NCI-H1105 treated with DMSO at 0.1 percent for 48 hours (cell line): ENCODE results near the gene P2RX3.
"Not testable (repeated sequence)": the region's sequence is repeated elsewhere in the genome, so short reads cannot be mapped to it uniquely, and the experiment has no call there.

ENCODE experiments used
- DNase-seq: peaks from one replicate; lab custom pipeline; 2025; lab: John Stamatoyannopoulos, UW

The P2RX3 gene

DNA sequence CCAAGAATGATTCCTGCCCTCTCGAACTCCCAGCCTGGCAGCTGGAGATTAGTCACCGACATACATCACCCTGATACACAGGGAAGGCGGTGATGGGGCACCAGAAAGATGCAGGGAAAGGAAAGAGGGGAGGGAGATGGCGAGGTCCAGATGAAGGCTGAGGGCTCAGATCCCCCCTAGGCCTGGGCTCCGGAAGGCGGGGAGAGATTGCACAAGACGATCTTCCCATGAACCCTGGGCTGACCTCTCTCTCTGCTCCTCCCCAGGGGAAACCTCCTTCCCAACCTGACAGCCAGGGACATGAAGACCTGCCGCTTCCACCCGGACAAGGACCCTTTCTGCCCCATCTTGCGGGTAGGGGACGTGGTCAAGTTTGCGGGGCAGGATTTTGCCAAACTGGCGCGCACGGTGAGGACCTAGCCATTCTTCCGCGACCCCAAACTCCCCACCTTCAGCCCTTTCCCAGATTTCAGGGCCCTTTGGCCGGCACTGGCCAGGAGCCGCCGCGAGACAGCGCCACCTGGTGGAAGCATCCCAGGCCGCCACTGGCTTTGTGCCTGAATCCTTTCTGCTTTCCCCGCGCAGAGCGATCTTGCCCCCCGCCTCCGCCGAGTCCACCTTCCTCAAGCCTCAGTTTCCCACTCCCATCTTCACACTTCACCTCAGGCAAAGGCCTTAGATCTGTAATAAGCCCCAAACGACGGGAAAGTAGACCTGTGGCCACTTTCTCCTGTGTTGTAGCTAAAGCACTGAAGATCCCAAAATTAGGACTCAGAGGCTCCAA is 11.5 kb downstream of the P2RX3 start:
- DNase-seq: peak; percentile 23

DNA sequence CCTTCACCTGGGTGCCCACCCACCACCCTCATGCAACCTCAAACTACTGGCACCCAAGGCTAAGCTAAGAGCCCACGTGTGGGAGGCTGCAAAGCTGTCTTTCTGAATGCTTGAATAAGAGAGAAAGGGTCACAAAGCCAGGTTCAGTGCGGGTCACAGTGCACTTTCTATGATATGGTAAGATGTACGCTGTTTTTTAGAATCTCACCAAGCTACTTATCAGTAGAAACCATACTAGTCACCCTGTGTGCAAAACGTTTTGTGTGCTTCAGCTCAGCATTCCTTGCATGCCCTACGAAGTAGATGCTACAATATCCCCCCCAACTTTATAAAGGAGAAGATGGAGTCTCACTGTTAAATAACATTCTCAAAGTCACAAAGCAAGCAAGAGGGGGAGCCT is 14.9 kb downstream of the P2RX3 start:
- no peak for DNase-seq

DNA sequence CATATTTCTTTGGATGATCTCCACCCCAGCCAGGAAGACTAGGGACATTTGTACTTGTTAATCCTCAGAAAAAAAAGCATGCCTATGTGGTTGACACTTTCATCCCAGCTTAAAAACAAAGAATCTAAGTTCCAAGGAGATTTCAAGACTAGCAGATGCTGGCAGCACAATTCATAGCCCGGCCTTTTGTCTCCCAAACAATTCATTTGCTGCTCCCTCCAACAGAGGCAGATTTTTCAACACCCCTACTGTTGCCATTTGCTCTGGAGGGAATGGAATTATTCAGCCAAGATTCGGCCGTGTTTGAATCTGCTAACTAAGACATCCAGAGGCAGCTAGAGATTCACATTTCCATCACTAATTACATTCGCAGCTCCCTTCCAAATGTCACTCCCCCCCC is 15.3 kb downstream of the P2RX3 start:
- DNase-seq: no peak

DNA sequence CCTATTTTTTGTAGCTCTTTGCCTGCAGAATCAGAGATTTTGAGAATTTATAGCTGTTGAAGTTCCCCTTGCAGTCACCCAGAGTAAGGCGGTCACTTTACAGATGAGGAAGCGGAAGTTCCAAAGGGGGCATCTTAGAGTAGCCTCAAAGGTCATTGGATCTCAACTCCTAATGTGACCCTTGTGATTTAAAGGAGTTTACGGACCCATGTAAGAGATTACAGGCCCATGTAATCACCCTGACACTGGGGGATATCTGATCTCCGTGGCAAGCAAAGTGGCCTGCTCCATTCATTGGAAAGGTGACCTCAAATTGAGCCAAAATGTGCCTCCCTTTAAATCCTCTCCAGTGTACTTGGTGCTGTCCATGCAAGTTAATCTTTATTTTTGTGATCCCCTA is 15.7 kb downstream of the P2RX3 start:
- no peak for DNase-seq

DNA sequence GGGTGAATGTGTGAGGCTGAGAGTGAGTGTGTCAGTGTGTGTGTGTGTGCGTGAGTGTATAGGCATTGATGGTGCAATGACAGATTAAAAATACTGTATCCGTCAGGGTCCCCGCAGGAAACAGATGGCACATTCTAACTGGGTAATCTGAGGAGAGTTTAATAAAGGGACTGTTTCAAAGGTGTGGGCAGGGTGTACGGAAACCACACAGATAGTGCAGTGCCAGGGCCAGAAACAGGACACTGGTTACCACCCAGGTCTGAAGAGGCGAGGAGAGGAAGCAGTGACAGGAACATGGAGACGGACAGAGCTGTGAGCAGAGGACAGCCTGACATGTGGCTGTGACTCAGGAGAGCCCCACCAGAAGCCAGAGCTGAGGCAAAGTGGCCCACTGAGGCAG is 16.5 kb downstream of the P2RX3 start:
- DNase-seq: no peak

DNA sequence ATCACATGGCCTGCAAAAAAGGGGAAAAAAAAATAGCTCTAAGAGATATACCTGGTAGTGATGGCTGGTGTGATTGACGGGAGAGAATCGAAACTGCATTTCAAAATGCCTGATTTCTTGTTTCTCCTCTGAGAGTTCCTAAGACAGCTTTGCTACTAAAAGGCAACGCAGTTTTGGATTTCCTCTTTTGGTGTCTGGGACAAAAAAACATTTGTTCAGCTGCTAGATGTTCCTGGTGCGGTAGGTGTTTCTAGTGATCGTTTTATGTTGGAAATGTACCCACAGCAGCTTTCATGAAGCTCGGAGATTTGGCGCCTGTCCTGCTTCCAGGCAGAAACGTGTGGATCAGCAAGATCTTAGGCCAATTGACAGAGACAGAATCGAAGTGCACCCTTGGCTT is 18.1 kb downstream of the P2RX3 start:
- no peak for DNase-seq

DNA sequence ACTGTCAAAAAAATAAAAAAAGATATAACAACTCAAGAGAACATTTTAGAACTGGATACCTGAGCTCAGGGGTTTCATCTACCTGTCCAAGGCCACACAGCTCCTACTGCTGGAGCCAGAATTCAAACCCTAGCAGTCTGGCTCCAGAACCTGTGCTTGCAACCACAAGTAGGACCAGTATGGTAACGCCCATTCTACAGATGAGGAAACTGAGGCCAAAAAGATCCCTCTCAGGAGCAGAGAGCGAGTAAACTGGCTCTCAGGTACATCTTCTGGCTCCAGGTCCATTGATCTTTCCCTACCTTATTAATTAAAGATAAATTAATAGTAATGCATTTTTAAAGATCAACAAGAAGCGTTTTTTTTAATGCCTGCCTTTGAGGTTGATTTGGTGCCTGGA is 19.2 kb downstream of the P2RX3 start:
- DNase-seq: no peak

DNA sequence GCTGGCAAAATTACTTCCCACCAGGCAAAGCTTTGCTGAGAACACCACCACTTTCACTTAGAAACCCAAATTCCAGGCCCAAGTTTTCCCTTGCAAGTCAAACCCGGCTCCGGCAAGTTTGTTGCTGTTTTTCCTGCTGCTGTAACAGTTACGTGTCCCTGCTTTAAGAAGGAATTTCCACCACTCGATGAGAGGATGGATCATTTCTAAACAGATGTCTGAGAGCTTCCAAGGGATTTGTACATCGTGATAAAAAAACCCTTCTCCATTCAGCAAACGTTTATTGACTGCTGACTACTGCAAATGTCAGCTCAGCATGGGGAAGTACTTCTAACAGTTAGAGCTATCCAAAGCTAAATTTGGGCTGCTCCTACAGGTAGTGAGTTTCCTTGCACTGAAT is 19.7 kb downstream of the P2RX3 start:
- DNase-seq: no peak

DNA sequence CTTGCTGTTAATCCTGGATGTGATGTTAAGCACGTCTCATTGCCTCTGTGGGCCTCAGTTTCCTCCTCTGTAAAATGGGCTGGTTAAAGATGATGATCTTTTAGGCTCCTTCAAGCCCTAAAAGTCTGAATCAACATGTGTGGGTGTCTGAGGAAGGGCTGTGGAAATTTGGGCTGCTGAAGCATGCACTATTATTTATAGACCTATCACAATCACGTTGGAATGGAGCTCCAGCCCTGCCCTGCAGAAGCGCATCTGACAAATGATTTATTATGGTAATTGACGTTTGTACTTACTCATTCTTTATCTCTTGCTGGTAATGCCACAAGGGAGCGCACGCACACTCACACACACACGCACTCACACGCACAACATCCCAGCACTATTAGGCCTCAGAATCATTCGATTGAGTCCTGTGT is 20.4 kb downstream of the P2RX3 start:
- DNase-seq: no peak

DNA sequence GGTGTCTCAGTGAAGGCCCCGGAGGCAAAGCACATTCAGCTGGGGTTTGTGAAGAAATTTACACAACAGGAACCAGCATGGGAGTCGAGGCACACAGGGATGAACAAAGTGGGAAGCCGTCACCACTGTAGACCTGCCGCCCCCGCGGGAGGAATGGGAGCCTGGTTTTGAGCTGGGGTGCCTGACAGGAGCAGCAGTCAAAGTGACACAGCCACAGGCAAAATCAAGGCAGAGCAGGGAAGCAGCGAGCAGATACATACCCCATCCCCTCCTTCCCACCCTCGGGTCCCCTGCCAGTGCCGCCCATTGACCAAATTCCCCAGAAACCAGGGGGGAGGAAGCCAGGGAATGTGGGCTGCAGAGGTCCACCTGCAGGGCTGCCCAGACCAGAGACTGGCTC is 20.8 kb downstream of the P2RX3 start:
- no peak for DNase-seq

DNA sequence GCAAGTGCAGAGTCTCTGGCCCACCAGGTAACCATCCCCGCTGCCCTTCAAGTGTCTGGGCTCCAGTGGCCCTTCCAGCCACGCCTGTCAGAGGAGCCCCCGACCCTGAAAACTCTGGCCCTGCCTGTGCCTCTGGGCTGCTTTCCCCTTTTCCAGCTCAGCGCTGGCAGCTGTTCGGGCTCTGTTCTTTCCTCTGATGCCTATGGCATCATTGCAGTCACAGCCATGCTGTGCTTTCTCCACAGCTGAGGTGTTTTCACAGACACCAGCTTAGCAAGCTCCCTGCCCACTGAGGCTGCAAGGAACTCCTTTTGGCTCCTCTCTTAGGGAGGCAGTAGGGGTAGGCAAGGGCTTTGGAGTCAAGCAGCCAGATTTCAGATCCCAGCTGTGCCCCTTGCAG is 21.2 kb downstream of the P2RX3 start:
- no peak for DNase-seq

DNA sequence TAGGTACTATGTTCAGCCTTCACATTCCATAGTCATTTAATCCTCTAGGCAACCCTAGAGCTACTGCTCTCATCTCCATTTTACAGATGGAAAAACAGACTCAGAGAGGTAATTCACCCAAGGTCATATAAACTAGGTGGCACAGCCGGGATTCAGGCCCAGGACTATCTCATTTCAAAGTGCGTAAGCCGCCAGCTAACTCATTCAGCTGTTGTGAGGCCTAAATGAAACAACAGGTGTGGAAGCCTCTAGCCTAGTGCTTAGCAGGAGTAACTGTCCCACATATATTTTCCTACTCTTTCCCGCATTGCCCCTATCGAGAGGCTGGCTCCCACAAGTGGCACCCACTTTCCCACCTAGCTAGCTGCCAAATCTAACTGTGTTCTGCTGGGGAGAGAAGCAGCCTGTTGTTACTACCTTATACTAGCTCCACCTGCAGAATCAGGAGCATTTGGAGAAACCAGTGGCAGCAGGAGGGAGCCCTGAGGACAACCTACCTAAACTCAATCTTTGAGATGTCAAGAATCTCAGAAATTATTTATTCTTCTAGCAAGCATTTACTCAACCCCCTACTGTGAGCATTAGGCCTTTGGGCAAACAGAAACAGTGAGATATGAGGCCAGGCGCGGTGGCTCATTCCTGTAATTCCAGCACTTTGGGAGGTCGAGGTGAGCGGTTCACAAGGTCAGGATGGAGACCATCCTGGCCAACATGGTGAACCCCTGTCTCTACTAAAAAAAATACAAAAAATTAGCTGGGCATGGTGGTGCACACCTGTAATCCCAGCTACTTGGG is 21.9 kb downstream of the P2RX3 start:
- DNase-seq: no peak

DNA sequence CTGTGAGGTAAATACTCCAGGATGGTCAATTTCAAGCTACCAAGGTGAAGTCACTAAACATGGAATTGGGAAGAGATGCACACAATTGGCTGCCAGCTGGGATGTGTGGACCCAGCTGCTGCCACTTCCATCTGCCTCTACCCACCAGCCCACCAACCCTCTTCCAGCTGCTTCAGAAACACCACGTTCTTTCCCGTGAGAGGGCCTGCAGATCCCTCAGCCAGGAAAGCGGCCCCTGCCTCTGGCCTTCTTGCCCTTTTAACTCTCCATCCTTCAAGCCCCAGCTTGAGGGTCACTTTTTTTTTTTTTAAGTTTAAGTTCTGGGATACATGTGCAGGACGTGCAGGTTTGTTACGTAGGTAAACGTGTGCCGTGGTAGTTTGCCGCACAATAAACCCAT is 22.8 kb downstream of the P2RX3 start:
- no peak for DNase-seq

DNA sequence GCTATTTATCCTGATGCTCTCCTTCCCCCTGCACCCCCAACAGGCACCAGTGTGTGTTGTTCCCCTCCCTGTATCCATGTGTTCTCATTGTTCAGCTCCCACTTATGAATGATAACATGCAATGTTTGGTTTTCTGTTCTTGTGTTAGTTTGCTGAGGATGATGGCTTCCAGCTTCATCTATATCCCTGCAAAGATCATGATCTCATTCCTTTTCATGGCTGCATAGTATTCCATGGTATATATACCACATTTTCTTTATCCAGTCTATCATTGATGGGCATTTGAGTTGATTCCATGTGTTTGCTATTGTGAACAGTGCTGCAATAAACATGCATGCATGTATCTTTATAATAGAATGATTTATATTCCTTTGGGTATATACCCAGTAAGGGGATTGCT is 23.3 kb downstream of the P2RX3 start:
- not testable (repeated sequence) for DNase-seq

DNA sequence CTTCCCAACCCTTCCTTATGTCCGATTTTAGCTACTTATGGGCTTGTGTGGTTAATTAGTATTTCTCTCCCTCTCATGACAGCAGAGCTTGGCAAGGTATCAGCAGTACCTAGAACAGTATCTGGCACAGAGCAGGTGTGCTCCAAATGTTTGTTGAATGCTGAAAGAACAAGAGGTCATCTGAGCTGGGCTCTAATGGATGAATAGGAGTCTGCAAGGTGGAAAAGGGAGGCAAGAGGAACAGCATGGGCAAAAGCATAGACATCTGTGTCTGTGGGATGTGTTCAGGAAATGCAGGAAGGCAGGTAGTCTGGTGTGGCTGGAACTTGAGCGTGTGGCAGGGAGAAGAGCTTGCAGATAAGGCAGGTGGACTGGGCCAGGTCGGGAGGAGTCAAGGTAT is 23.8 kb downstream of the P2RX3 start:
- no peak for DNase-seq

DNA sequence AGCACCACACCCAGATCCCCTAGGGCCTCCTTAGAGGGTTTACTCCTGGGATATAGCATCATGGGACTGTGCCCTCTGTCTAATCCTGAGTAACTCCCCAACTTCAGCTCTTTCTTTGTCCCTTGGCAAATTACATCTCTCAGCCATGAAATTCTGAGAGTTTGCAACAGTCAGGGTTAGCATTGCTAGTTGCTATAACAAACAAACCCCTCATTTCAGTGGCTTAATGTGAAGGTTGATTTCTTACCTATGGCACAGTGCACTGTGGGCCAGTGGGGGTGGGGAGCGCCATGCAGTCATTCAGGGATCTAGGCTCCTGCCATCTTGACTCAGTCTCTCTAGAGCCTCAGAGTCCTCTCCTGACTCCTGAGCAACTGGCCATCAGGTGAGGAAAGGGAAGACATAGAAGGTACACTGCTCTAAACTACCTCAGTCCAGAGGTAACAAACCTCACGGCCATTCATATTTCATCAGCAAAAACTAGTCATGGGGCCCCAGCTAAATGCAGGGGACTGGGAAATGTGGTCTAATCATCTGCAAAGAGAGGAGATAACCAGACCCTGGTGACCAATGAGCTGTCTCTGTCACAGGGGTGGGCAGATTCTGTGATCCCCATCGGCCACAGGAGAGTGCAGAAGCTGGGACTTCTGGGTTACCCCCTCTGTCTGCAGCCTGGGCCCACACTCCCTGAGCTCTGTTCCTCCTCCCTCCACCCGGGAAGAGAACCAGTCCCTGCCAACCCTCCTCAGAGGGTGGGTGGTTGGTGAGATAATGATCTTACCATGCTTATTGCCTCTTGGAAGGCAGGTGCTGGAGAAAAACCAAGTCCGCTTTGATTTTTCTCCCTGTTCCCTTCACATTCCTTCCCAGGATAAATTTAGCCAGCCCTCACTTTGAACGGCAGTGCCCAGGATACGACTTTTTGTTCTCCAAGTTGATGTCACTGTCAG is 25.3 kb downstream of the P2RX3 start:
- no peak for DNase-seq

DNA sequence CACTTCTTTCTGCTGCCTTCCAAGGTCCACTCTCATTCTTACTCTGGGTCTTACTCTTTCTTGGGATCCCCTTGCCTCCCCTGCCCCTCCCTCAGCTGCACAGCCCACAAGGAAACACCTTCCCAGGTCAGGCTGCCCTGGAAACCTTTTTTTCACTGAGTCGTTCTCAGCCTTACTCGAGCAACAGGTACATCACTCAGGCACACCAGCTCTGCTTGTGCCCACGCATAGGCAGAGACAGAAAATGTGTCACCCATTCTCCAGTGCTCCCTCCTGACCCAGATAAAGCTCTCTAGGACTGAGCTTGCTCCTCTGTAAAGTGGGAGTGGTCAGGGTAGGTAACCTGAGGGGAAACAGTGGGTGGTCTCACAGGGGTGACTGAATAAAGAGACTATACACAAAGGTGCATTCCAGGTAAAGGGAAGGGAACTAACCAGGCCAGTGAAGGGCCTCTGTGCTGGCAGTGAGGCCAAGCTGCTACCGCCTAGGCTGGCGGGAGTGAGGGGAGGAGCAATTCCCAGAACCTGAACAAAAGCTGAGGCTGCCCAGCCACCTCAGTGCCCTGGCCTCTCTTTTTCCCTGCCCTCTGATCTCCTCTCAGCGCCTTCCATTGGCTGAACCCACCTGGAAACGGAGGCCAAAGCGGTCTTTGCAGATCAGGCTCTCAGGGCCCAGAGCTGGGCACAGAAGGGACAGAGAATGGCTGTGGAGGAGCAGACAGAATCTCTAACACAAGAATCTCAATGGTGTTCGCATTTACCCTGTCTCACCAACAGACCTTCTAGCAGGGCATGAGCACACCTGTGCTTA is 26.9 kb downstream of the P2RX3 start:
- DNase-seq: no peak

DNA sequence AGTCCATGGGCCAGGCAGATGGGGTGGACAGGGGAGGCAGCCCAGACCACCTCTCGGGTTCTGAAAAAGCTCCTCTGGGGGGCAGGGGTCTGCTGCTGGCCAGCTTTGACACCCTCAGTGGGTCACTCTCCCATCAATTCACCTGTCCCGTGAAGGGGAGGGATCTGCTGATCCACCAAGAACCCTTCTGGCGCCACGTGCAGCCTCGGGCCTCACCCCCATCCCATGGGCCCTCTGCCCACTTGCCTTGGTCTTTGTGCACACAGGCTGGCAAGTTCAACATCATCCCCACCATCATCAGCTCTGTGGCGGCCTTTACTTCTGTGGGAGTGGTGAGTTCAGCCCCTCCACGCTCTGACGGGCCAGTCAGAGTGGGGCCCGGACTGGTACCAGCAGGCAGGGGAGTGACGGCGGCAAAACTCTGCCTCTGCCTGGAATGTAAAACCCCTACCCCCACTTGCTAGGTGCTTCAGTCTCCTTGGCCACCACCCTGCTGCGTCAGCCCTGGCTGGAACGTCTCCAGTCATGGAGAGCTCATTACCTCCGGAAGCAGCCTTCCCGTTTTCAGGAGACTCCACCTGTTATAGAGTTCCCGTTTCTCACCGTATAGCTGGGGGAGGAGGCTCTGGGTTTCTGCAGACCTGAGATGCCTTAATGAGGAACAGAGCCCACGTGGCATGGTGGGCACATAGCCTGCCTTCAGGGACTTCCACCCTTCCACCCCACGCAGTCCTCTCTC is 30.1 kb downstream of the P2RX3 start:
- DNase-seq: peak; percentile 5

DNA sequence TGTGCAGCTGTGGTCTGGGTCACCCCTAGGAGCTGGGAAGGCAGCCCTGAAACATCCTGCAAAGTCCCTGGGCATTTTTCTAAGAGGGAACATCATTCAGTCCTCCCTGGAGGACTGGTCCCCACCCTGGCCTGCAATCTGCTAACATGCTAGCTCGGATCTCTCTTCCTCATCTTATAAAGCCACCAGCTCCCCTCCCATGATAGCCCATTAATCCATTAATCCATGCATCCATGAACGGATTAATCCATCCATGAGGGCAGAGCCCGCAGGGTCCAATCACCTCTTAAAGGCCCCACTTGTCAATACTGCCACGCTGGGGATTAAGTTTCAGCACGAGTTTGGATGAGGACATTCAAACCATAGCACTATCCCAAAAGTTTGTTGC is 30.7 kb downstream of the P2RX3 start:
- no peak for DNase-seq

DNA sequence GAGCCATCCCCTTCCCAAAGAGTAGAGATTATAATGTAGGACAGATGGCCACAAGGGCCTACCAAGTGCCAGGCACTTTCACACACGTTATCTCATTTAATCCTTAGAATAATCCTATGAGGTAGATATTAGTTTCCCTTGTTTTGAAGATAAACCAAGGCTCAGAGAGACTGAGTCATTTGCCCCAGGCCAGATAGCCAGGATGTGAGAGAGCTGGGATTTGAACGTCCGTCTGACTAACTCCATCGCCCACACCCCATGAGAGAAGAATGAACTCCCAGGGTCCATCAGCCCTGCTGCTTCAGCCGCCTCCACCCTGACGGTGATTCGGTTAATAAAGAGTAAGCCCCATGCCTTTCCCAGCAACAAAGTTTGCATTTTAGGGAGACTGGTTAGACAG is 32.1 kb downstream of the P2RX3 start:
- no peak for DNase-seq

DNA sequence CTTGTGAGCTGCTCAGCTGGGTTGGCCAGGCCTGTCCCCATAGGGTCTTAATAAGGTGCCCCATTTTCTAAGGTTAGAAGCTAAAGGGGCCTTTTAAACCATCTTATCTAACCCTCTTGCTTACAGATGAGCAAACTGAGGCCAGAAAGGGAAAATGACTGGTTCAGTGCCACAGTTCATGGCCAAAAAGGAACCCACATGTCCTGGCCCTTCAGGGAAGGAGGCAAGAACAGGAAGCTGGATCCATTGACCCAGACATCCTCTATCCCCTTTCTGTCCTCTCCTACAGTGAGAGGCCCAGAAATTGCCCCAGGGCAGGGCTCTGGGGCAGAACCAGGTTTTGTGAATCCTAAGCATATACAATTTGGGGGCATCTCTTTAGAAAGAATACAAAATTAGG is 32.8 kb downstream of the P2RX3 start:
- DNase-seq: no peak
